Measurements from ENCODE around the gene SLC19A1.

The SLC19A1 gene

DNA sequence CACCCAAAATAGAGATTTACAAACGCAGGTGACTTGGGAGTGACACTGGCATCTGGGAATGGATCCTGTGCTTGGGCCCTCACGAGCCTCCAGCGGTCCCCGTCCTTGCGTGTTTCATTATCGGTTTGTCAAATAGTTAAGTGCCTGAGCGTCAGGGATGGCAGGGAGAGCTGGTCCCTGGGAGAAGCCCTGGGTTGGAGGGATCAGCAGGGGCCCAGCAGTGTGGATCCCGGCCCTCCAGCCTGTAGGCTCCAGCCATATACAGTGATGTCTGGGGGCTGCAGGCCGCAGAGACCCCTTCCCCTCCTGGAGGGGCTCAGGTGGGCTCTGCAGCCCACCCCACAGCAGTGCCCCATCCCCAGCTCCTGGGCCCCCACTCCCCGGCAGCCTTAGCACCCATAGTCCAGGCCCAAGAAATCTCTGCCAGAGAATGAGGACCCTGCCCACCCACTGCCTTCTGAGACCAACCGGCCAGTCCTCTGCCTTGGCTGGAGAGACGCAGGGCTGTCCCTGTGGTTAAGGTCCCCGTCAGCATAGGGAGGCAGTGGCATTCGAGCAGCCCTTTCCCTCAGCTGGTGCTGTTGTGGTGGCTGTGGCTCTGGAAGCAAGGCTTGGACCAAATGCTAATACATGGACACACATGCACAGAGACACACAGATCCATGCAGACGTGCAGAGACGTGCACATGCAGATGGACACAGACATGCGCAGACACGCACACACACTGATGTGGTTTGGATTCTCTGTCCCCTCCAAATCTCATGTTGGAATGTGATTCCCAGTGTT, 2.4 kb upstream of the SLC19A1 start:
- DNase-seq = no peak

- no peak for DNase-seq
Observed at GRCh38 chr21:45543710-45544448, 1.6 kb upstream of the SLC19A1 start.

- no peak for DNase-seq
Observed at GRCh38 chr21:45543371-45543709, 1.1 kb upstream of the SLC19A1 start.

- DNase-seq = no peak
Observed at GRCh38 chr21:45542667-45543370, 579 bp upstream of the SLC19A1 start.

- no peak for DNase-seq
Observed at GRCh38 chr21:45541221-45542039, 810 bp downstream of the SLC19A1 start.

GRCh38 chr21:45540601-45540970, 1.7 kb downstream of the SLC19A1 start:
- DNase-seq = no peak

GRCh38 chr21:45539796-45540600, 2.2 kb downstream of the SLC19A1 start:
- DNase-seq = no peak

- no peak for DNase-seq
Observed at GRCh38 chr21:45539046-45539795, 3.0 kb downstream of the SLC19A1 start.

DNA sequence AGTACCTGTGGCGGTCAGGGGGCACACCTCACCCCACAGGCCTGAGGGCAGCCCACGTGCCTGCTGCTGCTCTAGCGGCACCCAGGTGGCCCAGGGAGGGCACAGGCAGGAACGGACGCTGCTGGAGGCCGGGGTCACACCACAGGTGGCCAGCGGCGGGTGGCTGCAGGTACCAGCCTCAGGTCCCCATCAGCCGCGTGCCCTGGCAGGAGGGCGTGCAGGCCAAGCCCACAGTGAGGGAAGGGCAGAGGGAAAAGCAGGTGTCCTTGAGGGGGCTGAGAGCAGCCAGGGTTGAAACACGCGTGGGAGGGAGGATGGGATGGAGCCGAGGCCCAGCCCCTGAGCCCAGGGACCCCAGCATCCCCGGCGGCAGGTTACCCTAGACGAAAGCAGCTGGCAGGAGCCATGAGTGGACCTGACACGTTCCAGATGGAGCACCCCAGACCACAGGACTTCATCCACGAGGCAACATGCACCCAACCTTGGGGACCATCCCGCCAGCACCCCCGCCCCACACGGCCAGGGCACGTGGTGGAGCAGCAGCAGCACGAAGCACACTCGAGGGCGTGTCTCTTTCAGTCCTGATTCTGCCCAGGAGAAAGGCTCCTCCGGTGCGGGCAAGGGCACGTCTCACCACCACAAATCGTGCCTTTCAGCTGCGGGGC, 3.7 kb downstream of the SLC19A1 start:
- DNase-seq = no peak

DNA sequence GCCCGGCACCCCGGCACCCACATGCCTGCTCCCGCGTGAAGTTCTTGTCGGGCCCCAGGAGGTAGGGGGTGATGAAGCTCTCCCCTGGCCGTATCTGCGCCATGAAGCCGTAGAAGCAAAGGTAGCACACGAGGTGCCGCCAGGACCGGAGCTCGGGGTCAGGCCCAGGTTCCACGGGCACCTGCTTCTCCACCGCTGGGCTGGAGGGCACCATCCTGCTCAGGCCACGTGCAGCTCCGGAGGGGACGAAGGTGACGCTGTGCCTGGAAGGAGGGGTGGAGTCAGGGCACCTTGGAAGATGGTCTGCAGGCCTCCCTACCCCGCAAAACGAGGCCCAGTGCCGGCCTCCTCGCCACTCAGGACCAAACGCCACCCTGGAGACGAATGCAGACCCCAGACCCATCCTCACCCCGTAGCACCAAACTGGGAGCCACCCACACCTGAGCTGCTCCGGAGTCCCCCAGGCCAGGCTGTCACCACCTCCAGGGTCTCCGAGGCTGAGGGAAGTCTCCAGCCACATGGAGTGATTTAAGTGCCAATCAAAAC, 4.4 kb downstream of the SLC19A1 start:
- DNase-seq = no peak

DNA sequence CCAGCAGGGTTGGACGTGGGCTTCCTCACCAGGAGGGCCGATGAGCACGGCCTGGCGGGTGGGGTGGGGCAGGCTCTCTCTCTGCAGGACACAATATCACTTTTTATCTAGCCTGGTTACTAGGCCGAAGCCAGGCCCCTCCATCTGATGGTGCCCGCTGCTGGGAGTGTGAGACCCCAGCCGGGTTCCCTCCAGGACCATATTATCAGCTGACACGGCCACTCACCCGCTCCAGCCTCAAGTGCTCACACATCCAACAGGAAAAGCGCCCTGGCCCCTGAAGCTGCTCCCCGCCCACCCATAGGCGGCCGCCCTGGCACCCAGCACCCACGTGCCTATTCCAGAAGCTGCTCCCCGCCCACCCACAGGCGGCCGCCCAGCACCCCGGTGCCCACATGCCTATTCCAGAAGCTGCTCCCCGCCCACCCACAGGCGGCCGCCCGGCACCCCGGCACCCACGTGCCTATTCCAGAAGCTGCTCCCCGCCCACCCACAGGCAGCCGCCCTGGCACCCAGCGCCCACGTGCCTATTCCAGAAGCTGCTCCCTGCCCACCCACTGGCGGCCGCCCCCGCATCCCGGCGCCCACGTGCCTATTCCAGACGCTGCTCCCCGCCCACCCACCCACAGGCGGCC, 5.0 kb downstream of the SLC19A1 start:
- DNase-seq = no peak

DNA sequence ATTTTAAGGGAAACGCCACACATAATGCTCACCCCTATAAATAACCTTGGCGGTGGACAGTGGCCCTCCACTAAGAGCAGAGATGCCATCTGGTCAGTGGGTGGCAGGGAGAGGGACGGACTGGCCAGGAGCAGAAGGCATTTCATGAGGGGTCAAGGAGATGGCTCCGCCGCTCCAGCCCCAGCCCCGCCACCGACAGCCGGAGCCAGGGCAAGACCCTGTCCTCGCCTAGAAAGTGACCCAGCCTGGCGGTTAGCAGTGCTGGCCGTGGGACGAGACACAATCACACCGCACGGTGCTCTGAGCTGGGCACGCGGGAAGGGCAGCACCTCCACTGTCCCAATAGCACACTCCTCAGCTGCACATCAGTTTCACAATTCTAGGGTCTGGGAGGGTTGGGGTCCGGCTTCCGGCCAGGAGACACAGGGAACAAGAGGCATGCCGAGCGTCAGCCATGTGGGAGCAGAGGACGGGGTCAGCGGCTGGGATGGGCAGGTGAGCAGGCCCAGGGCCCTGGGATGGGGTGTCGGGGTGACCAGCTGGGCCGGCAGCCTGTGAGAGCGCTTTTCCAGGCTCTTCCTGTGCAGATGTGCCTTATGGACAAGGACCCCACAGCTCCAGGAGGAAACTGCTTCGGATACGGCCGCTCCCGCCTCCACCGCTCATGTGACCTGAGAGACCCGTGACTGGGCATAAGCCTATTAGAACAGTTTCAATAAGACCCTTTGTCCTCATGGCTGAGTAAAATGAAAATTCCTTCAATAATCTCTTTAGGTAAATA, 5.7 kb downstream of the SLC19A1 start:
- DNase-seq = no peak

DNA sequence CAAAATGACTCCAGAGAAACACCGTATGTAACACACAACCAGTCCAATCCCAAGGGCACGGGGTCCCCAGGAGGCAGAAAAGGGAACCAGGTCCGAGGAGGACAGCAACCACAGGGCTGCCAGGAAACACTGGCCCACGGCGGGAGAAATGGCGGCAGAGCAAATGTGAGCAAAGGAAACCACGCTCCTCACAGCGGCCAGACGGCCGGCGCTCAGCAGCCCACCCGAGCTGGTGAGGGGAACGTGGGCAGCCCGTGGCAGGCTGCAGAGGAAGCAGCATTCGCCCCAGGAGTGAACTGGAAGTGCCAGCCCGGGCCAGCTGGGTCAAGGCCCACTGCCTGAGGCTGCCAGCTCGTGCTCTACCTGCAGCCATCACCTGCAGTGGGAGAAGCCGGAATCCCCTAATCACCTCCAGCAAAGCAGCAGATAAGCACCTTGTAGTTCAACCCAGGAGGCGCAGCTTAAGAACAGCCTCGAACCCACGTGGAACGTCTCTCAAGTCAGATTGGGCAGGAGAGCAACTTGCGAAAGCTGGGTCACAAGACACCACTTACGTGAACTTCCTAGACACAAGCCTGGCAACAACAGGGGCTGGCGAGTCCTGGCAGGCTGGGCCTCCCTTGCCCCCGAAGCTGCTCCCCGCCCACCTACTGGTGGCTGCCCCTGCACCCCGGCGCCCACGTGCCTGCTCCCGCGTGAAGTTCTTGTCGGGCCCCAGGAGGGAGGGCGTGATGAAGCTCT, 6.7 kb downstream of the SLC19A1 start:
- no peak for DNase-seq

GRCh38 chr21:45534636-45535331, 7.5 kb downstream of the SLC19A1 start:
- peak; percentile 92 for DNase-seq

DNA sequence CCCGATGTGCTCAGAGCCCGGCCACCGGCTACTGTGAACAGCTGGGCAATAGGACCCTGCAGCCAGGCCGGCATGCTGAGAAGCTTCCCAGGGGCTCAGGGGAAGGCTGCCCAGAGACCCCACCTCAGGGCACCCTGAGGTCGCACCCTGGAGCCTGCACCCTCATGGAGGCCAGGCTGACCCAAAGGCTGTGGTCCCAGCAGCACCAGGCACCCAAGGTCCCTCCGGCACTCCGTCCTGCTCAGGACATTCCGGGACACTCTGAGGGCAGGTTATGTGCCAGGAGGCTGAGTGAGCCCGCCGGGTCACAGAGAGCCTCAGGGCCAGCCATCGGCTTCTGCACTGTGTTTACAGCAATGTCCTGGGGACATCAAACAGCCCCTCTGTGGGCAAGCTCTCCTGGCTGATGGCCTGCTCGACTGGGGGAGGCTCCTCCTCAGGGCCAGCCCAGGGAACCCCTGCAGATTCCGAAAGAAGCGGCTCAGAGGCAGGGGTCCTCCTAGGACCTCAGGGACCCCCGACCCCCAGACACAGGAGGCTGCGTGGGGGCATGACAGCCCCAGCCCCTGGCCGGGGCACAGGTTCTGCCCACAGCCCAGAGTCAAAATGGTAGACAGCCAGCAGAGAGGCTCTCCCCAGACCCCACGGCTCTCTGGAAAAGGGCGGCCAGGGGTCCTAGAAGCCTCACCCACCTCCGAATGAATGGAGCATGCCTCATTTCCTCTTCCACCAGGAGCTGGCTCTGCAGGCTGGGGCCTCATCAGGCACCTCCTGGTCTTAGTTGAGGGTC, 8.2 kb downstream of the SLC19A1 start:
- DNase-seq = no peak

DNA sequence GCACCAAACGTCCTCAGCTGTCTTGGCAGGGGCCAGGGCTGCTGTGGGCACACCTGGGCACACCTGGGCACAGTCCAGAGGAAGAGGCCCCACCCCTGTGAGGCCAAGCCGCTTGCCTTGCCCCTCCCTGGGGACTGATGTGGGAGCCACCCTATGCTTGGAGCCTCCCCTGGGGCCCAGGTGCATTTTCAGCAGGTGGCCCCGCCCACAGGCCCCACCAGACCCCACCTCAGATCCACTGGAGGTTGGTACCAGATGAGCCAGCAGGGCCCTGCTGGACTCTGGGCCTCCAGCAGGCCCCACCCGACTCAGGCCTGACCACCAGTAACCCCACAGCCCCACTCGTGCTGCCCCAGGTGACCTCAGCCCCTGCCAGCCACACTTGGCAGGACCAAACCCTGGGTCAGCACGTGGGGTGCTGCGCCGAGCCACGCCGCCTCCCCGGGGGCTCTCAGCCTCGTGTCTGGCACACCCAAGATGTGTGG, 8.8 kb downstream of the SLC19A1 start:
- DNase-seq = no peak
